NT2/D1 (cell line): ENCODE data around the gene PRR9.

Source experiments
- DNase-seq: peaks from one replicate; pipeline ENCODE4 v3.0.0-alpha.2; 2011; ENCODE audit warnings: low read depth, low spot score
- H3K27me3 ChIP-seq: 2 replicates; pipeline ENCODE4 v1.6.0; 2011; ENCODE audit warnings: mild to moderate bottlenecking; ENCODE audit not compliant: insufficient read length, insufficient read depth
- H3K36me3 ChIP-seq: 2 replicates; pipeline ENCODE4 v1.6.1; 2011; ENCODE audit warnings: mild to moderate bottlenecking, low read length, mixed read lengths; ENCODE audit not compliant: insufficient read depth, insufficient read length
- H3K4me1 ChIP-seq: 2 replicates; pipeline ENCODE4 v1.5.1; 2011; ENCODE audit not compliant: insufficient read depth, insufficient read length
- H3K4me3 ChIP-seq: 2 replicates; pipeline ENCODE4 v1.5.1; 2011; ENCODE audit warnings: low read depth; ENCODE audit not compliant: insufficient read length
- H3K9ac ChIP-seq: 2 replicates; pipeline ENCODE4 v1.6.0; 2011; ENCODE audit warnings: low read depth; ENCODE audit not compliant: insufficient read length
- H3K9me3 ChIP-seq: 2 replicates; pipeline ENCODE4 v1.5.1; 2011; ENCODE audit warnings: mild to moderate bottlenecking, low read length; ENCODE audit not compliant: insufficient read depth
- SUZ12 ChIP-seq: IDR thresholded peaks from 2 replicates; pipeline ENCODE4 v1.6.1; 2011; ENCODE audit not compliant: insufficient read length, insufficient read depth; ENCODE audit errors: extremely low read depth
- YY1 ChIP-seq: IDR thresholded peaks from 2 replicates; pipeline ENCODE4 v1.6.1; 2011; ENCODE audit not compliant: insufficient read length, insufficient read depth
- ZNF274 ChIP-seq: IDR thresholded peaks from 2 replicates; pipeline ENCODE4 v1.6.1; 2011; ENCODE audit warnings: mild to moderate bottlenecking, low read depth, low read length

The PRR9 gene

DNA sequence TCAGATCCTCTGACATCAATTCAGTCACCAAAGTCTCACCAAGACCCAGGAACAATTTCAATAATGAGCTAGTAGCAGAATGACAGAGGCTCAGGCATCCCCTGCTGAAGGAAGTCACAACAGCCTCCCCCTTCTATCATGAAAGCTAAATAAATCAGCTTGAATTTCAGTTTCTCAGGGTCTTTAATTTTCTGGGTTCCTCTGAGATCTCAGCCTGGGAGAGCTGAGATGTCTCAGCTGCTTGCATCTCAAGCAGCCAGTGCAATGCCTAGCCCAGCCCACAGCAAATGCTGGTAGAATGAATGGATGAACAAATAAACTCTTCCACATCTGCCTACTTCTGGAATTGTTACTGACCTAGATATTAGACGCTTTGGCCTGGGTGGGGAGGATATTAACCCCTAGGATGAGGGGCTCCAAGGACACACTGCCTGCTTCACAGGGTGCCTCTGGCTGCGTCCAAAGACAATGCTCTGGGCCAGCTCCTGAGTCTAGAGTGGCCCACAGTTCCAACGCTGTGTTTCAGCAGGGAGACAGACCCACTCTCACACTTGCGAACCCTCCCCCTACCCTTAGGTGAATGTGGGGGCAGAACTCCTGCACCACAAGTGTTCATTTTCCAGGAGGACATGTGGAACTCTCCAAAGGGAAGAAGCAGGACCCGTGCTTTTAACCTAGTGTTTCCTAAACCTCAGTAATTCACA, 30.9 kb downstream of the PRR9 start:
- Histone ChIP-seq H3K36me3 (no peaks in the 10 kb centered on the region), H3K9me3 (no peaks in the 10 kb centered on the region), H3K4me1 (no peaks in the 10 kb centered on the region), H3K27me3 (no peaks in the 10 kb centered on the region), H3K4me3 (no peak overlapping the region), H3K9ac (no peak overlapping the region)
- TF ChIP-seq YY1 = no peak
- TF ChIP-seq ZNF274 = no peak
- no peak for TF ChIP-seq SUZ12
- no peak for DNase-seq

DNA sequence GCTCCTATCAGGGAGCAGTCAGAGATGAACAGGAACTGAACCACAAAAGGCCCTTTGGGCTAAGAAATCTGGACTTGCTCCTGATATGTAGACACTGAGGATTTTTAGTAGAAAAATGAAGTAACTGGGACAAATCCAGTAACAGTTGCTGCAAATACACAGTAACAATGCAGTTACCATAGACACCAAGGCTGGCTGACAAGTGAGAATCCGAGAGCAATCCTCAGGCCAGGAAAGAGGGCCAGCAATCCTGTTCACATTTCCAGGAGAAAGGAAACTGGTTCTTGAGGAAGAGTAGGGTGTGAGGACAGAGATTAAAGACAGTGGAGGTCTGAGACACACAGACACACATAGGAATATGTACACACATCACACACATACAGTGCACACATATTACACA, 32.8 kb downstream of the PRR9 start:
- no peak for DNase-seq
- Histone ChIP-seq H3K9ac (no peak overlapping the region), H3K4me1 (no peaks in the 10 kb centered on the region), H3K27me3 (no peaks in the 10 kb centered on the region), H3K9me3 (no peaks in the 10 kb centered on the region), H3K4me3 (no peak overlapping the region), H3K36me3 (no peaks in the 10 kb centered on the region)
- no peak for TF ChIP-seq ZNF274
- no peak for TF ChIP-seq SUZ12
- no peak for TF ChIP-seq YY1

DNA sequence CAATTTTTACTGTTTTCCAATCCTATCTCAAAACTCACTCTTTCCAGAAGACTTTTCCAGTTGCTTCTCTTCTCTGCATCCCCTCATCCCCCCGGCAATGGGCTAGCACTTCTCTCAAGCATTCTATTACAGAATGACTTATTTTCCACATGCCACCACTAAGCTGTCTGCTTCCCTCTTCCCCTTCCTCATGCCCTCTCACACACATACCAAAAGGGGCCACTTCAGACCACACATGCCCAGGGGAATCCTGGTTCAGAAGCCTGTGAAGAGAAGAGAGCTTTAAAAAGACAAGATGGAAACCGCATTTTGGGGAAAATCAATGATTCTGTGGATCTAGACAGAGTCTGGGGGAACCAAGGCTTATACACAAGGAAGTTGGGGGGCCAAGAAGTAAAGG, 33.7 kb downstream of the PRR9 start:
- H3K4me1 ChIP-seq = no peaks in the 10 kb centered on the region
- no peaks in the 10 kb centered on the region for H3K36me3 ChIP-seq
- H3K9ac ChIP-seq = no peak overlapping the region
- H3K27me3 ChIP-seq = no peaks in the 10 kb centered on the region
- no peak overlapping the region for H3K4me3 ChIP-seq
- H3K9me3 ChIP-seq = no peaks in the 10 kb centered on the region
- TF ChIP-seq ZNF274 (no peak), SUZ12 (no peak), YY1 (no peak)
- no peak for DNase-seq

DNA sequence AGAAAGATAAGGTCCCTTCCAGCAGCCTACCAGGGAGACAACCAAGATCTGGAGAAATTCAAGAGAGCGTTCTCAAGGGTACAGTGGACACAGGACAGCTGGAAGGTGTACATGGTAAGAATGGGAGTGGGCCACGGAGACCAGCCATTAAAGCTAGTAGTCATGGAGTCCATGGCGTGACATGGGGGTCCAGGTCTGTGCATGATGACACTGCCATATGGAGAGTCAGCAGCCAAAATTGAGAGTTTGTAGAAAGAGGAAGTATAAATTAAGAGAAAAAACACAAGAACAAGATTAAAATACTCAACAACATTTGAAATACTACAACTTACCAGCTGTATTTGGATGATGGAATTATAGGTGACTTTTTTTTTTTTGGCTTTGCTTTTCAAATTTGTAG, 34.2 kb downstream of the PRR9 start:
- H3K9ac ChIP-seq = no peak overlapping the region

DNA sequence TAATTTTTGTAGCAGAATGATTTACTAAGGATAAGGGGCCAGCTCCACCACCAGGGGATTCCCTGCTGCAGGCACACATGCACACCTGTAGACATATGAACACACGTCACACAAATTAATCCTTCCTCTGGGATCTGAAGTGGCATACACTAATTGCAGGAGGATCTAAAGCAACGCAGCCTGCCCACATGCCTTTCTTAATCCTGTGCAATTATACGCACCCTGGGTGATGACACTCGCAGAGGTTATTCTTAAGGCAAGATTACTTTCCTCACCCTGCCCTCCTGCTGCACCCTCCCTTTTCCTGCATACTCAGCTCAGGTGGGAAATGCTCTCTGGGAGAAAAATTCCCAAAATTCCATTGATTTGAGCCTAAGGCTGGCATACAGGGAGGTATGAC, 34.6 kb downstream of the PRR9 start:
- no peak for TF ChIP-seq ZNF274
- TF ChIP-seq YY1 = no peak
- TF ChIP-seq SUZ12 = no peak
- Histone ChIP-seq H3K36me3 (no peaks in the 10 kb centered on the region), H3K27me3 (no peaks in the 10 kb centered on the region), H3K9ac (no peak overlapping the region), H3K4me3 (no peak overlapping the region), H3K9me3 (no peaks in the 10 kb centered on the region), H3K4me1 (no peaks in the 10 kb centered on the region)
- DNase-seq = no peak

More for the DNA sequence above, 34.2 kb downstream of the PRR9 start:
- H3K4me3 ChIP-seq = no peak overlapping the region
- H3K36me3 ChIP-seq = no peaks in the 10 kb centered on the region
- H3K4me1 ChIP-seq = no peaks in the 10 kb centered on the region
- DNase-seq = no peak
- TF ChIP-seq YY1 (no peak), SUZ12 (no peak), ZNF274 (no peak)
- no peaks in the 10 kb centered on the region for H3K27me3 ChIP-seq
- no peaks in the 10 kb centered on the region for H3K9me3 ChIP-seq

DNA sequence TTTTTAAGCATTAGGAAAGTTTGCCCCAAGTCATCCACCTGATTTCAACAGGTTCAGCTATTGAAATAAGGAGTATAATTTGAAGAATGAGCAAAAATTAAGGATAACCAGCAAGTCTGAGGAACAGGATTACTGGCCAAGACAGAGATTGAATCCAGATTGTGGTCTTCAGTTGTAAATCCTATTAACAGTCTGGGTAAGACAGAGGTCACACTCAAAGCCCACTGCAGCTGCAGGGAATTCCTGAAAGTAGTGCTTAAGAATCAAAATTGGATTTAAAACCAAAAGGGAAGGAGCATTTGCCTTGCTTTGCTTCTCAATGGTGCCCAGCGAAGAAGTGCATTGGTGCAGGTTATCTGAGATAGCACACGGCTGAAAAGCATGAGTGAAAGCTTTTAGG, 35.7 kb downstream of the PRR9 start:
- Histone ChIP-seq H3K27me3 (peaks cover 5% of the 10 kb centered on the region), H3K36me3 (no peaks in the 10 kb centered on the region), H3K9ac (no peak overlapping the region), H3K4me3 (no peak overlapping the region), H3K4me1 (no peaks in the 10 kb centered on the region), H3K9me3 (no peaks in the 10 kb centered on the region)
- TF ChIP-seq SUZ12 (no peak), ZNF274 (no peak), YY1 (no peak)
- DNase-seq = no peak

DNA sequence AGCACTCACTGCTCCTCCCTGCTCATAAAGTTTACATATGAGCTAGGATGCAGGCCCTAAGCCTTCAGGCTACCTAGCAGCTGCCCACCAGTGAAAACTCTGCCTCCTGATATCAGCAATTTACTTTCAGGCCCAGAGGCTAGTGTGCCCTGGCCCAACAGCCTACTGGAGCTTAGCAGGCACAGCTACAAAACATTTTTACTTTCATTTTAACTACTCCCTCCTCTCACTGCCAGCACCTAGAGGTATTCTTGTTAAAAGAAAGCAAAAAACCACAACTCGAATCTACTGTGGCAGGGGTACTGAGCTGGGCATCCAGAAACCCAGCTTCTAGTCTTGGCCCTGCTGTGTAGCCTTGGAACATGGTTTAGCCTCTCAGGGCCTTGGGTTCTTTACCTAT, 36.3 kb downstream of the PRR9 start:
- Histone ChIP-seq H3K9me3 (no peaks in the 10 kb centered on the region), H3K27me3 (peaks cover 11% of the 10 kb centered on the region), H3K9ac (no peak overlapping the region), H3K4me1 (no peaks in the 10 kb centered on the region), H3K4me3 (no peak overlapping the region), H3K36me3 (no peaks in the 10 kb centered on the region)
- DNase-seq = no peak
- TF ChIP-seq SUZ12 (no peak), ZNF274 (no peak), YY1 (no peak)
